Fibroblast of pulmonary artery (primary cell): ENCODE results near the gene ADARB2.

Experiments used
- DNase-seq: peaks from one replicate; pipeline ENCODE4 v3.0.0-alpha.2; 2010; ENCODE audit warnings: low read depth
- H3K4me3 ChIP-seq: replicated peaks from 2 replicates; pipeline ENCODE4 v1.5.1; 2011; ENCODE audit warnings: low read depth, mild to moderate bottlenecking, control low read depth, low read length, moderate library complexity
- TF ChIP-seq, protein P1 (sequence below): IDR thresholded peaks from 2 replicates; pipeline ENCODE4 v1.5.1; 2011; ENCODE audit warnings: mild to moderate bottlenecking, control low read depth, low read length, inconsistent platforms; ENCODE audit errors: missing control alignments

Gene ADARB2

GRCh38 chr10:1529806-1530413 lies 207.4 kb downstream of the ADARB2 start:
- H3K4me3 ChIP-seq = no peak overlapping the region
- TF ChIP-seq, protein P1, sequence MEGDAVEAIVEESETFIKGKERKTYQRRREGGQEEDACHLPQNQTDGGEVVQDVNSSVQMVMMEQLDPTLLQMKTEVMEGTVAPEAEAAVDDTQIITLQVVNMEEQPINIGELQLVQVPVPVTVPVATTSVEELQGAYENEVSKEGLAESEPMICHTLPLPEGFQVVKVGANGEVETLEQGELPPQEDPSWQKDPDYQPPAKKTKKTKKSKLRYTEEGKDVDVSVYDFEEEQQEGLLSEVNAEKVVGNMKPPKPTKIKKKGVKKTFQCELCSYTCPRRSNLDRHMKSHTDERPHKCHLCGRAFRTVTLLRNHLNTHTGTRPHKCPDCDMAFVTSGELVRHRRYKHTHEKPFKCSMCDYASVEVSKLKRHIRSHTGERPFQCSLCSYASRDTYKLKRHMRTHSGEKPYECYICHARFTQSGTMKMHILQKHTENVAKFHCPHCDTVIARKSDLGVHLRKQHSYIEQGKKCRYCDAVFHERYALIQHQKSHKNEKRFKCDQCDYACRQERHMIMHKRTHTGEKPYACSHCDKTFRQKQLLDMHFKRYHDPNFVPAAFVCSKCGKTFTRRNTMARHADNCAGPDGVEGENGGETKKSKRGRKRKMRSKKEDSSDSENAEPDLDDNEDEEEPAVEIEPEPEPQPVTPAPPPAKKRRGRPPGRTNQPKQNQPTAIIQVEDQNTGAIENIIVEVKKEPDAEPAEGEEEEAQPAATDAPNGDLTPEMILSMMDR = no peak
- no peak for DNase-seq

- H3K4me3 ChIP-seq = no peak overlapping the region
- DNase-seq = no peak
- TF ChIP-seq, protein P1 = no peak
These were observed 209.4 kb downstream of the ADARB2 start for GRCh38 chr10:1527951-1528350.

DNA sequence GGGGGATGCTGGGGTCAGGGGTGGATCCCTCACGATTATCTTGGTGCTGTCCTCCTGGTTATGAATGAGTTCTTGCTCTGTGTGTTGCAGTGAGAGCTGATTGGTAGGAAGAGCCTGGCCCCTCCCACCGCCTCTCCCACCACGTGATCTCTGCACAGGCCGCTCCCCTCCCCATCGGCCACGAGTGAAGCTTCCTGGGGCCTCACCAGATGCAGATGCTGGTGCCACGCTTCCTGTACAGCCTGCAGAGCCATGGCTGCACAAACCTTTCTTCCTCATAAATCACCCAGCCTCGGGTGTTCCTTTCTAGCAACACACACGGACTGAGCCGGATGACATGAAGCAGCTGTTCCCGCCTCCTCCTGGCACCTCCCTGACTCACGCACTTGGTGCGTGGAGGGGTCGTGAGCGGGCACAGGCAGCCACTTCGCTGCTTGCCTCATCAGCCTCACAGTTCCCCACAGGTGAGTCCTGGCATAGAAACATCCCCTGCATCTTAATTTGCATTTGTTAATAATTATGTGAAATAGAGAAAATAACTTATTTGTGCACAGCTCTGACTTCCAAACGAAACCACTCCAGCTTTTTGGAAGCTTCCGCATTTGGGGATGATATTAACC lies 210.8 kb downstream of the ADARB2 start:
- TF ChIP-seq, protein P1 = no peak
- no peak for DNase-seq
- no peak overlapping the region for H3K4me3 ChIP-seq

DNA sequence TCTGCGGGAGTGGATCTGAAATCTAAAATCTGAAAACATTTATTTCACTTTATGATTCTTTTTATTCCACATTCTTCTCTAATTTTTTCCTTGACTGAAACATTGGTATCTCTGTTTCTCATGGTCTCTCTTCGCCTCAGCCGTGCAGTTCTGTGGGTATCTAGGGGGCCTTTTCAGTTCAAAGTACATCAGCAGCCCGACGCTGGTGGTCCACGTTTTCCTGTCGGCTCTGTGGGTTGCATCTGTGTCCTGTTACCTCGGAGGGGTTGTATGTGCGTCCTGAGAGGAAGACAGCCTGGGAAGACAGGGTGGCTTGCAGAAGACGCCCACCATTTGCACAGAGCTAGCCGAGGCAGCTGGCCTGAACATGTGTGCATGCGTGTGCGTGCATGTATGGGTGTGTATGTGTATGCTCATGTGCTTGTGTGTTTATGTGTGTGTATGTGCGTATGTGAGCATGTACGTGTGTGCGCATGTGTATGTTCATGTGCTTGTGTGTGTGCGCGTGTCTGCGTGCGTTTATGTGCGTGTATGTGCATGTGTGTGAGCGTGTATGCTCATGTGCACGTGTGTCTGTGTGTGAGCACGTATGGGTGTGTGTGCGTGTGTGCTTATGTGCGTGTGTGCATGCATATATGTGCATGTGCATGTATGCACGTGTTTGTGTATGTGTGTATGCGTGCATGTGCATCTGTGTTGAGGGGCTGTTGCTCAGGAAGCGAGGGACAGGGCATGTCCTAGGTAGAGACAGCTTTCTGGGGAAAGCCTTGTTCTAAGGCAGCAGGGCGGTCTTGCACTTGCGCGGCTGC lies 211.8 kb downstream of the ADARB2 start:
- no peak for DNase-seq
- TF ChIP-seq, protein P1 = no peak
- H3K4me3 ChIP-seq = no peak overlapping the region

DNA sequence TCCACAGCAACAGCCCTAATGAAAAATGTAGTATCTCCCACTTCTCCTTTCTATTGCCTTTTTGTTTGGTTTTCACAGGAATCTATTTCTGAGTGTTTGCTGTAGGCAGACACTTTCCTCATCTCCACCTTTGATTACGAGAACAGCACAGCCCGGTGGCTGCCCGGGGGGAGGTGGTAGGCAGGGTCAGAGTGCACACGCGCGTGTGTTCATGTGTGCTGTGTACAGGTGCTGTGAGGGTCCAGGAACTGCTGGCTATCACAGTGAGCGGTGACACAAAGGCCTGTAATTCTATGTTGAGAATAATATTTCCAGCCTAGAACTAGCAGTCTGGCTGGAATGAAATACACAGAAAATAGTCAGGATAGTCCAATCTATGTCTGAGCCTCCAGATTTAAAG lies 212.8 kb downstream of the ADARB2 start:
- no peak for DNase-seq
- TF ChIP-seq, protein P1 = no peak

GRCh38 chr10:1523221-1523620 lies 214.1 kb downstream of the ADARB2 start:
- DNase-seq = no peak
- TF ChIP-seq, protein P1 = no peak
- H3K4me3 ChIP-seq = no peak overlapping the region

More for the DNA sequence above, 212.8 kb downstream of the ADARB2 start:
- H3K4me3 ChIP-seq = no peak overlapping the region
